Stimulated activated CD4-positive, alpha-beta T cell treated with anti-CD3 and anti-CD28 coated beads, TNF-alpha, amount 100 ng/mL, for 1 hour (primary cell): ENCODE measurements around the gene EPS8L2.
"Not testable (repeated sequence)": the region's sequence is repeated elsewhere in the genome, so short reads cannot be mapped to it uniquely, and the experiment has no call there.

Experiments used
- DNase-seq, 3 donors: peaks; one replicate each; pipeline ENCODE4 v3.0.0-alpha.2; 2020; ENCODE audit warnings: low read depth in 3 of 3, low spot score in 1 of 3

Gene EPS8L2

GRCh38 chr11:724778-725386, 18.9 kb downstream of the EPS8L2 start:
- DNase-seq: no peak

GRCh38 chr11:725624-726202, 19.7 kb downstream of the EPS8L2 start:
- no peak for DNase-seq

GRCh38 chr11:726278-727220, 20.5 kb downstream of the EPS8L2 start:
- no peak for DNase-seq

- no peak for DNase-seq
These were observed 21.3 kb downstream of the EPS8L2 start for GRCh38 chr11:727281-727701.

- DNase-seq: peak; percentile 48 to 76 (median 54)
These were observed 22.1 kb downstream of the EPS8L2 start for GRCh38 chr11:727859-728748.

- no peak for DNase-seq
These were observed 23.0 kb downstream of the EPS8L2 start for GRCh38 chr11:728901-729491.

- no peak for DNase-seq
These were observed 23.6 kb downstream of the EPS8L2 start for GRCh38 chr11:729492-730074.

- DNase-seq: no peak
These were observed 27.0 kb downstream of the EPS8L2 start for GRCh38 chr11:733072-733471.

- DNase-seq: not testable (repeated sequence)
These were observed 28.5 kb downstream of the EPS8L2 start for GRCh38 chr11:734541-734940.

- DNase-seq: no peak
These were observed 31.3 kb downstream of the EPS8L2 start for GRCh38 chr11:737366-737765.

- DNase-seq: not testable (repeated sequence)
These were observed 31.9 kb downstream of the EPS8L2 start for GRCh38 chr11:737899-738298.

- no peak for DNase-seq
These were observed 36.1 kb downstream of the EPS8L2 start for GRCh38 chr11:742156-742546.

- no peak for DNase-seq
These were observed 36.7 kb downstream of the EPS8L2 start for GRCh38 chr11:742571-743201.

GRCh38 chr11:745428-745827, 39.4 kb downstream of the EPS8L2 start:
- no peak for DNase-seq

- DNase-seq: no peak
These were observed 40.5 kb downstream of the EPS8L2 start for GRCh38 chr11:746289-747157.

GRCh38 chr11:747158-748006, 41.4 kb downstream of the EPS8L2 start, which contains the start of gene TALDO1:
Gene TALDO1, plus strand, starts transcription at chr11:747464. Its CDS starts 18 bp downstream, at chr11:747482.
- DNase-seq: peak; percentile 49 to 71 (median 53)

- no peak for DNase-seq
These were observed 42.0 kb downstream of the EPS8L2 start for GRCh38 chr11:748007-748359.

GRCh38 chr11:749731-750130, 43.7 kb downstream of the EPS8L2 start:
- no peak for DNase-seq
